Activated CD8-positive, alpha-beta T cell treated with anti-CD3 and anti-CD28 coated beads, Interleukin-2, amount 10 ng/mL, durations not matched to agents 7 days and 5 days (primary cell): ENCODE data around the gene LAMTOR5. TPM values are rescaled to one million over a fixed set of nuclear protein-coding genes. Genes with fewer than 3 reads are reported as not detected.
"Not testable (repeated sequence)": the region's sequence is repeated elsewhere in the genome, so short reads cannot be mapped to it uniquely, and the experiment has no call there.

ENCODE experiments used
- ATAC-seq: fragments of 150-1000 bp; cut with Tn5 transposase; one replicate; pipeline ENCODE4 v1.10.0; 2021; ENCODE audit warnings: moderate library complexity
- CTCF ChIA-PET: fragments of 350-600 bp; sonication (Branson Sonifier 250); formaldehyde crosslinking; loops from one replicate; lab custom pipeline; 2021; ENCODE audit warnings: antibody characterized with exemption; lab: Charles Lee
- POLR2A ChIA-PET: fragments of 350-600 bp; sonication (Branson Sonifier 250); formaldehyde crosslinking; loops from one replicate; lab custom pipeline; 2021; ENCODE audit warnings: antibody characterized with exemption; lab: Charles Lee
- DNase-seq: peaks from one replicate; pipeline ENCODE4 v3.0.0-alpha.2; 2020
- H3K27ac Mint-ChIP-seq: one replicate; pipeline ENCODE4 v1.8.0; 2021; ENCODE audit warnings: mild to moderate bottlenecking, mixed read lengths
- H3K27me3 Mint-ChIP-seq: one replicate; pipeline ENCODE4 v1.8.0; 2021; ENCODE audit warnings: low read depth, mixed read lengths
- H3K36me3 Mint-ChIP-seq: one replicate; pipeline ENCODE4 v1.8.0; 2021; ENCODE audit warnings: low read depth, mixed read lengths
- H3K4me1 Mint-ChIP-seq: one replicate; pipeline ENCODE4 v1.8.0; 2021; ENCODE audit warnings: low read depth, mixed read lengths
- H3K4me3 Mint-ChIP-seq: one replicate; pipeline ENCODE4 v1.8.0; 2021; ENCODE audit warnings: mild to moderate bottlenecking, mixed read lengths
- H3K9me3 Mint-ChIP-seq: one replicate; pipeline ENCODE4 v1.8.0; 2022; ENCODE audit warnings: mixed read lengths; ENCODE audit not compliant: insufficient read depth
- total RNA-seq, 2 experiments: library from RNA; stranded (reverse); gene quantifications; one replicate each; pipeline ENCODE4 v1.2.3, GENCODE V29; 2021

The LAMTOR5 gene
- total RNA-seq, 2 experiments from 2014 or later = 123 TPM

GRCh38 chr1:110440877-110441276 lies 33.4 kb upstream of the LAMTOR5 start:
- no peak for DNase-seq
- Mint-ChIP-seq H3K27me3 (peaks cover 6% of the 10 kb centered on the region), H3K4me3 (no peak overlapping the region), H3K9me3 (no peaks in the 10 kb centered on the region), H3K27ac (no peak overlapping the region), H3K4me1 (no peaks in the 10 kb centered on the region), H3K36me3 (no peaks in the 10 kb centered on the region)
- ChIA-PET POLR2A (no interaction called here), CTCF (interaction anchor here (0.7 to 3.8 kb wide), 2 partner anchors 19 to 343 kb away, joined by 3 to 10 read pairs; no protein-coding TSS in a partner anchor)
- ATAC-seq = no peak

GRCh38 chr1:110439873-110440272 lies 32.4 kb upstream of the LAMTOR5 start:
- H3K4me1 Mint-ChIP-seq, H3K36me3 Mint-ChIP-seq, ATAC-seq, H3K4me3 Mint-ChIP-seq, H3K9me3 Mint-ChIP-seq, POLR2A ChIA-PET, H3K27ac Mint-ChIP-seq, H3K27me3 Mint-ChIP-seq, DNase-seq: not testable (repeated sequence)
- CTCF ChIA-PET = interaction anchor here (0.7 kb wide), 1 partner anchor 344 kb away, joined by 3 read pairs; no protein-coding TSS in a partner anchor

- H3K4me3 Mint-ChIP-seq = no peak overlapping the region
- no peak overlapping the region for H3K27ac Mint-ChIP-seq
- H3K4me1 Mint-ChIP-seq = no peaks in the 10 kb centered on the region
- no peak for ATAC-seq
- no peak for DNase-seq
- H3K36me3 Mint-ChIP-seq = no peaks in the 10 kb centered on the region
- CTCF ChIA-PET = interaction anchor here (1.4 kb wide), 2 partner anchors 21 to 57 kb away, joined by 3 to 5 read pairs; no protein-coding TSS in a partner anchor
- peaks cover 10% of the 10 kb centered on the region for H3K27me3 Mint-ChIP-seq
- POLR2A ChIA-PET = no interaction called here
- no peaks in the 10 kb centered on the region for H3K9me3 Mint-ChIP-seq
Observed at GRCh38 chr1:110438893-110439292, 31.4 kb upstream of the LAMTOR5 start.

GRCh38 chr1:110437645-110438299 lies 30.3 kb upstream of the LAMTOR5 start:
- CTCF ChIA-PET = interaction anchor here (1.4 to 4.8 kb wide), 3 partner anchors 22 to 58 kb away, joined by 3 to 22 read pairs (median 5); no protein-coding TSS in a partner anchor
- POLR2A ChIA-PET, H3K4me1 Mint-ChIP-seq, H3K27ac Mint-ChIP-seq, H3K27me3 Mint-ChIP-seq, H3K4me3 Mint-ChIP-seq, ATAC-seq, DNase-seq, H3K36me3 Mint-ChIP-seq, H3K9me3 Mint-ChIP-seq: not testable (repeated sequence)

GRCh38 chr1:110436635-110437034 lies 29.1 kb upstream of the LAMTOR5 start:
- CTCF ChIA-PET = interaction anchor here (1.0 to 4.8 kb wide), 2 partner anchors 24 to 229 kb away, joined by 5 to 22 read pairs; no protein-coding TSS in a partner anchor
- DNase-seq = no peak
- Mint-ChIP-seq H3K36me3 (no peaks in the 10 kb centered on the region), H3K27me3 (peaks cover 6% of the 10 kb centered on the region), H3K27ac (no peak overlapping the region), H3K9me3 (no peaks in the 10 kb centered on the region), H3K4me3 (no peak overlapping the region), H3K4me1 (no peaks in the 10 kb centered on the region)
- no peak for ATAC-seq
- POLR2A ChIA-PET = no interaction called here

GRCh38 chr1:110434946-110435345 lies 27.5 kb upstream of the LAMTOR5 start:
- Mint-ChIP-seq H3K9me3 (no peaks in the 10 kb centered on the region), H3K4me1 (no peaks in the 10 kb centered on the region), H3K4me3 (no peak overlapping the region), H3K27me3 (peaks cover 14% of the 10 kb centered on the region), H3K27ac (no peak overlapping the region), H3K36me3 (no peaks in the 10 kb centered on the region)
- POLR2A ChIA-PET = no interaction called here
- CTCF ChIA-PET = interaction anchor here (1.1 to 4.8 kb wide), 2 partner anchors 25 to 331 kb away, joined by 3 to 22 read pairs; no protein-coding TSS in a partner anchor
- DNase-seq (no peak), ATAC-seq (no peak)

GRCh38 chr1:110433803-110434202 lies 26.3 kb upstream of the LAMTOR5 start:
- Mint-ChIP-seq H3K27me3 (peaks cover 11% of the 10 kb centered on the region), H3K36me3 (no peaks in the 10 kb centered on the region), H3K9me3 (no peaks in the 10 kb centered on the region), H3K4me3 (no peak overlapping the region), H3K4me1 (no peaks in the 10 kb centered on the region), H3K27ac (no peak overlapping the region)
- DNase-seq (no peak), ATAC-seq (no peak)
- CTCF ChIA-PET = interaction anchor here (0.7 to 4.8 kb wide), 3 partner anchors 26 to 374 kb away, joined by 3 to 22 read pairs (median 4); no protein-coding TSS in a partner anchor
- POLR2A ChIA-PET = no interaction called here

GRCh38 chr1:110433213-110433612 lies 25.7 kb upstream of the LAMTOR5 start:
- Mint-ChIP-seq H3K27me3 (peaks cover 11% of the 10 kb centered on the region), H3K9me3 (no peaks in the 10 kb centered on the region), H3K4me3 (no peak overlapping the region), H3K36me3 (no peaks in the 10 kb centered on the region), H3K4me1 (no peaks in the 10 kb centered on the region), H3K27ac (no peak overlapping the region)
- ChIA-PET CTCF (interaction anchor here (0.7 to 4.8 kb wide), 3 partner anchors 27 to 373 kb away, joined by 3 to 22 read pairs (median 4); no protein-coding TSS in a partner anchor), POLR2A (no interaction called here)
- DNase-seq = no peak
- ATAC-seq = no peak

- POLR2A ChIA-PET = no interaction called here
- DNase-seq (no peak), ATAC-seq (no peak)
- Mint-ChIP-seq H3K4me3 (no peak overlapping the region), H3K4me1 (no peaks in the 10 kb centered on the region), H3K36me3 (no peaks in the 10 kb centered on the region), H3K9me3 (no peaks in the 10 kb centered on the region), H3K27ac (no peak overlapping the region), H3K27me3 (peaks cover 11% of the 10 kb centered on the region)
- CTCF ChIA-PET = interaction anchor here (1.8 kb wide), 1 partner anchor 29 kb away, joined by 9 read pairs; no protein-coding TSS in a partner anchor
Observed at GRCh38 chr1:110430901-110431300, 23.4 kb upstream of the LAMTOR5 start.

- Mint-ChIP-seq H3K36me3 (no peaks in the 10 kb centered on the region), H3K27ac (no peak overlapping the region), H3K9me3 (no peaks in the 10 kb centered on the region), H3K4me1 (no peaks in the 10 kb centered on the region), H3K27me3 (peaks cover 11% of the 10 kb centered on the region), H3K4me3 (no peak overlapping the region)
- no peak for ATAC-seq
- DNase-seq = no peak
- CTCF ChIA-PET = interaction anchor here (1.2 to 1.8 kb wide), 3 partner anchors 30 to 223 kb away, joined by 3 to 9 read pairs (median 6); no protein-coding TSS in a partner anchor
- POLR2A ChIA-PET = interaction anchor here (0.6 kb wide), 1 partner anchor 199 kb away, joined by 3 read pairs; no protein-coding TSS in a partner anchor
Observed at GRCh38 chr1:110430366-110430765, 22.9 kb upstream of the LAMTOR5 start.

- Mint-ChIP-seq H3K27me3 (peaks cover 9% of the 10 kb centered on the region), H3K9me3 (no peaks in the 10 kb centered on the region), H3K4me1 (peaks cover under 1% of the 10 kb centered on the region), H3K27ac (no peak overlapping the region), H3K36me3 (no peaks in the 10 kb centered on the region), H3K4me3 (no peak overlapping the region)
- DNase-seq (no peak), ATAC-seq (no peak)
- POLR2A ChIA-PET = no interaction called here
- CTCF ChIA-PET = interaction anchor here (1.1 to 1.8 kb wide), 3 partner anchors 16 to 221 kb away, joined by 4 to 9 read pairs (median 6); no protein-coding TSS in a partner anchor
Observed at GRCh38 chr1:110428946-110429345, 21.5 kb upstream of the LAMTOR5 start.

GRCh38 chr1:110426854-110427253 lies 19.4 kb upstream of the LAMTOR5 start:
- Mint-ChIP-seq H3K4me3 (no peak overlapping the region), H3K27ac (no peak overlapping the region), H3K4me1 (peaks cover 6% of the 10 kb centered on the region), H3K36me3 (no peaks in the 10 kb centered on the region), H3K27me3 (peaks cover 17% of the 10 kb centered on the region), H3K9me3 (no peaks in the 10 kb centered on the region)
- ATAC-seq (no peak), DNase-seq (no peak)
- CTCF ChIA-PET = no interaction called here
- POLR2A ChIA-PET = interaction anchor here (0.6 kb wide), 1 partner anchor 224 kb away, joined by 3 read pairs; no protein-coding TSS in a partner anchor
